Astrocyte of the hippocampus (primary cell): Measurements from ENCODE around the gene SLC13A5.
A peak's percentile ranks its signal among the peaks of the same experiment; 100 is the strongest.
"Not testable (repeated sequence)": the region's sequence is repeated elsewhere in the genome, so short reads cannot be mapped to it uniquely, and the experiment has no call there.

ENCODE experiments used
- DNase-seq: peaks from one replicate; pipeline ENCODE4 v3.0.0; 2011; ENCODE audit warnings: low read depth, low spot score

Gene SLC13A5

GRCh38 chr17:6713130-6713917 lies at the start of gene SLC13A5:
TSS of gene SLC13A5 (minus strand) at chr17:6713369. CDS start at chr17:6713333, 36 bp downstream.
- DNase-seq: peak; percentile 69

- no peak for DNase-seq
Observed at GRCh38 chr17:6761779-6762178, 48.6 kb upstream of the SLC13A5 start.

- DNase-seq: no peak
Observed at GRCh38 chr17:6757747-6758146, 44.6 kb upstream of the SLC13A5 start.

GRCh38 chr17:6756425-6757031 lies 43.4 kb upstream of the SLC13A5 start:
- DNase-seq: no peak

GRCh38 chr17:6755731-6756184 lies 42.6 kb upstream of the SLC13A5 start, which contains the start of gene XAF1:
TSS of gene XAF1 (plus strand) at chr17:6756046. CDS start at chr17:6756079, 33 bp downstream.
- DNase-seq: peak; percentile 13

GRCh38 chr17:6755281-6755680 lies 42.1 kb upstream of the SLC13A5 start:
- no peak for DNase-seq

GRCh38 chr17:6753546-6753945 lies 40.4 kb upstream of the SLC13A5 start:
- peak; percentile 45 for DNase-seq

- DNase-seq: peak; percentile 96
Observed at GRCh38 chr17:6753006-6753445, 39.9 kb upstream of the SLC13A5 start.

GRCh38 chr17:6752068-6752909 lies 39.1 kb upstream of the SLC13A5 start:
- peak; percentile 96 for DNase-seq

- no peak for DNase-seq
Observed at GRCh38 chr17:6749519-6749918, 36.4 kb upstream of the SLC13A5 start.

- DNase-seq: no peak
Observed at GRCh38 chr17:6748617-6749016, 35.4 kb upstream of the SLC13A5 start.

GRCh38 chr17:6746665-6747064 lies 33.5 kb upstream of the SLC13A5 start:
- not testable (repeated sequence) for DNase-seq

- no peak for DNase-seq
Observed at GRCh38 chr17:6729531-6729930, 16.4 kb upstream of the SLC13A5 start.

GRCh38 chr17:6724009-6724408 lies 10.8 kb upstream of the SLC13A5 start:
- no peak for DNase-seq

- DNase-seq: no peak
Observed at GRCh38 chr17:6721744-6722143, 8.6 kb upstream of the SLC13A5 start.

GRCh38 chr17:6716736-6717135 lies 3.6 kb upstream of the SLC13A5 start:
- DNase-seq: no peak

GRCh38 chr17:6714315-6714874 lies 1.2 kb upstream of the SLC13A5 start:
- DNase-seq: no peak

GRCh38 chr17:6713918-6714271 lies 726 bp upstream of the SLC13A5 start:
- DNase-seq: no peak

GRCh38 chr17:6712854-6713129 lies 377 bp downstream of the SLC13A5 start:
- no peak for DNase-seq

- peak; percentile 92 for DNase-seq
Observed at GRCh38 chr17:6712058-6712853, 913 bp downstream of the SLC13A5 start.

GRCh38 chr17:6711681-6712057 lies 1.5 kb downstream of the SLC13A5 start:
- DNase-seq: peak; percentile 18
